ENCODE measurements around the gene CNNM3. TPM values are rescaled to one million over a fixed set of nuclear protein-coding genes. Genes with fewer than 3 reads are reported as not detected.

Gene CNNM3
- total and polyA plus RNA-seq, 4 donors: 10.0 to 19.8 (median 16.1) TPM

DNA sequence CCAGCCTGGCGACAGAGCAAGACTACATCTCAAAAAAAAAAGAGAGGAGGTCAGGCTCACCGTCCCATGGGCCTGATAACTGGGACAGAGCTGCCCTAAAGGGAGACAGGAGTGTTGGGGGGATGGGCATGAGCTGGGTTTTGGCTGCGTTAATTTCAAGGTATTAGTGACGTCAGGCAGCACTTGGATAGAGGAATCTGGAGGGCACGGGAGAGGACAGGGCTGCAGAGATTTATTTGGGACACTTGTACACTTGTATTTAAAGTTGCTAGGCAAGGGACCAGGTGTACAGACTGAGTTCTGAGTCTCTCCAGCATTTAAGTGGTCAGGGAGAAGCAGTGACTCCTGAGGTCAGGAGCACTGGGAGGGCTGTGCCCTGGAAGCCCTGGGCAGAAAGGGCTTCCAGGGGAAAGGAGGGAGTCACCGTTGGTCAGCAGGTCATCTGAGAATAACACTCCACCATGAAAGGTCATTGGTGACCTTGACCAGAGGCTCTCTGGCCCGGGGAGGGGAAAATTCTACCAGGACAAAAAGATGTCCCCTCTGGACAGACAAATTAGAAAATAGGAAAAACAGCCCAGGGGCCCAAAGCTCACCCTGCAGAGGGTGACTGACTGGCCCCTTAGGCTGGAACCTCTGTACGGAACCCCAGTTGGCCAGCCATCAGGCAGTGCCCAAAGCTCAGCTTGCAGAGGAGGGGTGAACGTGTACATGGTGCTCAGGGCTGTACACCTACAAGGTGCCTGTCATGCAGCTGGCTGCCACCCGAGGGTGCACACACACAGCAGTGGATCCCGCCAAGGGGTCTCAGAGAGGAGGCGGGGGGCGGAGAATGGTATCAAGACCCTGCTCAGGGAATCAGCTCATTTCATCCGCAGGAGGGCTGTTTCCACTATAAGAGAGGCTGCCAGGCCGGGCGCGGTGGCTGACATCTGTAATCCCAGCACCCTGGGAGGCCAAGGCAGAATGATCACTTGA, 23.0 kb upstream of the CNNM3 start:
- no peak overlapping the region for H3K9ac ChIP-seq (ENCODE audit: low read depth in 1 of 2, low read length in 2 of 2)
- H3K4me1 ChIP-seq (ENCODE audit: control insufficient read depth in 4 of 4, insufficient read depth in 4 of 4, low read length in 3 of 4): peaks cover 0 to 10% (median 3%) of the 10 kb centered on the region in 4 donors
- no peak overlapping the region for H3K4me3 ChIP-seq (ENCODE audit: low read depth in 1 of 3, low read length in 3 of 3)
- WGBS: 85% methylated on average over 17 of the region's 17 CpGs
- TF ChIP-seq EGR1 (IDR thresholded peaks at IDR 0.05; ENCODE audit: low read depth in 2 of 2): no peak
- TF ChIP-seq, protein P1, sequence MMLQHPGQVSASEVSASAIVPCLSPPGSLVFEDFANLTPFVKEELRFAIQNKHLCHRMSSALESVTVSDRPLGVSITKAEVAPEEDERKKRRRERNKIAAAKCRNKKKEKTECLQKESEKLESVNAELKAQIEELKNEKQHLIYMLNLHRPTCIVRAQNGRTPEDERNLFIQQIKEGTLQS (IDR thresholded peaks at IDR 0.05): no peak
- TF ChIP-seq, protein P2, sequence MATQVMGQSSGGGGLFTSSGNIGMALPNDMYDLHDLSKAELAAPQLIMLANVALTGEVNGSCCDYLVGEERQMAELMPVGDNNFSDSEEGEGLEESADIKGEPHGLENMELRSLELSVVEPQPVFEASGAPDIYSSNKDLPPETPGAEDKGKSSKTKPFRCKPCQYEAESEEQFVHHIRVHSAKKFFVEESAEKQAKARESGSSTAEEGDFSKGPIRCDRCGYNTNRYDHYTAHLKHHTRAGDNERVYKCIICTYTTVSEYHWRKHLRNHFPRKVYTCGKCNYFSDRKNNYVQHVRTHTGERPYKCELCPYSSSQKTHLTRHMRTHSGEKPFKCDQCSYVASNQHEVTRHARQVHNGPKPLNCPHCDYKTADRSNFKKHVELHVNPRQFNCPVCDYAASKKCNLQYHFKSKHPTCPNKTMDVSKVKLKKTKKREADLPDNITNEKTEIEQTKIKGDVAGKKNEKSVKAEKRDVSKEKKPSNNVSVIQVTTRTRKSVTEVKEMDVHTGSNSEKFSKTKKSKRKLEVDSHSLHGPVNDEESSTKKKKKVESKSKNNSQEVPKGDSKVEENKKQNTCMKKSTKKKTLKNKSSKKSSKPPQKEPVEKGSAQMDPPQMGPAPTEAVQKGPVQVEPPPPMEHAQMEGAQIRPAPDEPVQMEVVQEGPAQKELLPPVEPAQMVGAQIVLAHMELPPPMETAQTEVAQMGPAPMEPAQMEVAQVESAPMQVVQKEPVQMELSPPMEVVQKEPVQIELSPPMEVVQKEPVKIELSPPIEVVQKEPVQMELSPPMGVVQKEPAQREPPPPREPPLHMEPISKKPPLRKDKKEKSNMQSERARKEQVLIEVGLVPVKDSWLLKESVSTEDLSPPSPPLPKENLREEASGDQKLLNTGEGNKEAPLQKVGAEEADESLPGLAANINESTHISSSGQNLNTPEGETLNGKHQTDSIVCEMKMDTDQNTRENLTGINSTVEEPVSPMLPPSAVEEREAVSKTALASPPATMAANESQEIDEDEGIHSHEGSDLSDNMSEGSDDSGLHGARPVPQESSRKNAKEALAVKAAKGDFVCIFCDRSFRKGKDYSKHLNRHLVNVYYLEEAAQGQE (IDR thresholded peaks at IDR 0.05): no peak
- no peak for TF ChIP-seq YY1 (IDR thresholded peaks at IDR 0.05)
- no peak for TF ChIP-seq FOXA1 (IDR thresholded peaks at IDR 0.05)
- no peak for TF ChIP-seq RAD21 (IDR thresholded peaks at IDR 0.05)
- TF ChIP-seq TAF1 (conservative IDR thresholded peaks at IDR 0.05): no peak
- TF ChIP-seq, protein P3, sequence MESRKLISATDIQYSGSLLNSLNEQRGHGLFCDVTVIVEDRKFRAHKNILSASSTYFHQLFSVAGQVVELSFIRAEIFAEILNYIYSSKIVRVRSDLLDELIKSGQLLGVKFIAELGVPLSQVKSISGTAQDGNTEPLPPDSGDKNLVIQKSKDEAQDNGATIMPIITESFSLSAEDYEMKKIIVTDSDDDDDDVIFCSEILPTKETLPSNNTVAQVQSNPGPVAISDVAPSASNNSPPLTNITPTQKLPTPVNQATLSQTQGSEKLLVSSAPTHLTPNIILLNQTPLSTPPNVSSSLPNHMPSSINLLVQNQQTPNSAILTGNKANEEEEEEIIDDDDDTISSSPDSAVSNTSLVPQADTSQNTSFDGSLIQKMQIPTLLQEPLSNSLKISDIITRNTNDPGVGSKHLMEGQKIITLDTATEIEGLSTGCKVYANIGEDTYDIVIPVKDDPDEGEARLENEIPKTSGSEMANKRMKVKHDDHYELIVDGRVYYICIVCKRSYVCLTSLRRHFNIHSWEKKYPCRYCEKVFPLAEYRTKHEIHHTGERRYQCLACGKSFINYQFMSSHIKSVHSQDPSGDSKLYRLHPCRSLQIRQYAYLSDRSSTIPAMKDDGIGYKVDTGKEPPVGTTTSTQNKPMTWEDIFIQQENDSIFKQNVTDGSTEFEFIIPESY (IDR thresholded peaks at IDR 0.05): no peak
- no peak for TF ChIP-seq SP1 (IDR thresholded peaks at IDR 0.05)
- no peak for TF ChIP-seq HNF4A (conservative IDR thresholded peaks at IDR 0.05)
- TF ChIP-seq, protein P4, sequence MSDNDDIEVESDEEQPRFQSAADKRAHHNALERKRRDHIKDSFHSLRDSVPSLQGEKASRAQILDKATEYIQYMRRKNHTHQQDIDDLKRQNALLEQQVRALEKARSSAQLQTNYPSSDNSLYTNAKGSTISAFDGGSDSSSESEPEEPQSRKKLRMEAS (IDR thresholded peaks at IDR 0.05): no peak
- H3K27me3 ChIP-seq (ENCODE audit: control insufficient read depth in 4 of 4, insufficient read depth in 4 of 4, low read length in 3 of 4): no peaks in the 10 kb centered on the region
- H3K9me3 ChIP-seq (ENCODE audit: control insufficient read depth in 4 of 4, low read length in 3 of 4): no peaks in the 10 kb centered on the region
- peaks cover 0 to 1% (median under 1%) of the 10 kb centered on the region in 4 donors for H3K36me3 ChIP-seq (ENCODE audit: control insufficient read depth in 4 of 4, insufficient read depth in 3 of 4, low read depth in 1 of 4, low read length in 3 of 4)
- no peak for DNase-seq (ENCODE audit: low spot score)
- no peak overlapping the region for H3K27ac ChIP-seq (ENCODE audit: low read depth in 1 of 2, low read length in 2 of 2)

DNA sequence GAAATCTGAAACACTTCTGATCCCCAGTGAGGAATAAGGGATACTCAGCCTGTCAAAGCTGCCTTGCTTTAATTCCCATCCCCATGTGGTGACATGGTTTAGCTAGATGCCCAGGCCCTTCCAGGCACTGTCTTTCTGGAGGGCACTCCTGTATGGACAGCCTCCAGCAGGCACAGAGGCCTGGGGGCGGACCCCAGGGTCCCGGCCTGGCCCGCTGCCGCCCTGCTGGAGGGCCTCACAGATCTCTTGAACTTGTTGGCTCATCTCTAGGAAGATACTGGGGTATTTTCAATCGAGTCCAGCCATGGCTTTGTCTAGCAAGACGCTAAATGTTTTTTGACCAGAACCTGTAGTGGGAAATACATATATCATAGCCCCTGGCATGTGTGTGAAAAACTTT, 21.0 kb upstream of the CNNM3 start:
- H3K36me3 ChIP-seq (ENCODE audit: control insufficient read depth in 4 of 4, insufficient read depth in 3 of 4, low read depth in 1 of 4, low read length in 3 of 4): peaks cover 0 to 11% (median 2%) of the 10 kb centered on the region in 4 donors
- 97% methylated on average over 6 of the region's 6 CpGs for WGBS
- DNase-seq (ENCODE audit: low spot score): no peak
- H3K9ac ChIP-seq (ENCODE audit: low read depth in 1 of 2, low read length in 2 of 2): no peak overlapping the region
- no peak overlapping the region for H3K27ac ChIP-seq (ENCODE audit: low read depth in 1 of 2, low read length in 2 of 2)
- peaks cover 0 to 5% (median 0%) of the 10 kb centered on the region in 4 donors for H3K4me1 ChIP-seq (ENCODE audit: control insufficient read depth in 4 of 4, insufficient read depth in 4 of 4, low read length in 3 of 4)
- no peak overlapping the region for H3K4me3 ChIP-seq (ENCODE audit: low read depth in 1 of 3, low read length in 3 of 3)
- H3K27me3 ChIP-seq (ENCODE audit: control insufficient read depth in 4 of 4, insufficient read depth in 4 of 4, low read length in 3 of 4): no peaks in the 10 kb centered on the region
- no peaks in the 10 kb centered on the region for H3K9me3 ChIP-seq (ENCODE audit: control insufficient read depth in 4 of 4, low read length in 3 of 4)
- no peak for TF ChIP-seq EGR1 (IDR thresholded peaks at IDR 0.05; ENCODE audit: low read depth in 2 of 2)
- no peak for TF ChIP-seq YY1 (IDR thresholded peaks at IDR 0.05)
- no peak for TF ChIP-seq HNF4A (conservative IDR thresholded peaks at IDR 0.05)
- TF ChIP-seq, protein P1 (IDR thresholded peaks at IDR 0.05): no peak
- no peak for TF ChIP-seq FOXA2 (IDR thresholded peaks at IDR 0.05)
- no peak for TF ChIP-seq RAD21 (IDR thresholded peaks at IDR 0.05)
- no peak for TF ChIP-seq TAF1 (conservative IDR thresholded peaks at IDR 0.05)
- TF ChIP-seq, protein P3 (IDR thresholded peaks at IDR 0.05): no peak
- TF ChIP-seq NR2F2 (IDR thresholded peaks at IDR 0.05): no peak
- no peak for TF ChIP-seq GABPA (IDR thresholded peaks at IDR 0.05 in 1 of 2, conservative IDR thresholded peaks at IDR 0.05 in 1 of 2)
- no peak for TF ChIP-seq FOXA1 (IDR thresholded peaks at IDR 0.05)
- TF ChIP-seq, protein P4 (IDR thresholded peaks at IDR 0.05): no peak
- TF ChIP-seq, protein P2 (IDR thresholded peaks at IDR 0.05): no peak
- no peak for TF ChIP-seq SP1 (IDR thresholded peaks at IDR 0.05)
- TF ChIP-seq HNF4G (IDR thresholded peaks at IDR 0.05): no peak

All from liver (tissue), 9 donors.